Measurements from ENCODE around the gene TEKTIP1.

The TEKTIP1 gene

DNA sequence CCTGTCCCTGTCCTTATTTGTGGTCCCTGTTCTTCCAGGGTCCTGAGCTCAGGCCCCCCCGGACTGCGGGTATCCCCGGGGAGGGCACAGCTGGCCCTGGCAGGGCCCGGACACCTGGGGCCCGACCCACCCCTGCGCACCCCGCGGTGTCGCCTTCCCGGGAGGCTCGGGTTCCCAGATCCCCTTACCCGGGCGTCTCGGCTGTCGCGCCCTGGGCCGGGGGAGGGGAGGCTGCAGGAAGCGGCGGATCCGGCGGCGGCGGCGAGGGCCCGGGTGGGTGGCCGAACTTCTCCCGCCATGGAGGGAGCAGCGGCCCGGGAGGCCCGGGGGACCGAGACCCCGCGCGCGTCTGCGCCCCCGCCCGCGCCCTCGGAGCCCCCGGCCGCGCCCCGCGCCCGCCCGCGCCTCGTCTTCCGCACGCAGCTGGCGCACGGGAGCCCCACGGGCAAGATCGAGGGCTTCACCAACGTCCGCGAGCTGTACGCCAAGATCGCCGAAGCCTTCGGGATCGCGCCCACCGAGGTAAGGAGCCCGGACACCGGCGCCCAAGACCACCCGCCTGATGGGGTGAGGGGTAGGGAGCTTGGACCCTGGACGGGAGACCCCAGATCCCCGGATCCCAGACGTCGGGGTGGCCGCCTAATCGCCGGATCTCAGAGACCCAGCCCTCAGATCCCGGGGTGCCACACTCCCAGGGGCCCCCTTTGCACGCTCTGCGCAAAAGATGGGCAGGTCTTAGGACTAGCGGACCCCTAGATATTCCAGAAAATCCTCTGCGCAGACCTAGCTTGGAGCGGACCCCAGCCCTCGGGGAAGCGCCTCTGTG, 46.5 kb downstream of the TEKTIP1 start, which contains the start of gene GIPC3:
GIPC3 (plus strand) TSS at position 178 of the 826 bp plus-strand sequence; CDS start at position 298, 120 bp downstream.
- DNase-seq (ENCODE audit: low read depth, low spot score): no peak

DNA sequence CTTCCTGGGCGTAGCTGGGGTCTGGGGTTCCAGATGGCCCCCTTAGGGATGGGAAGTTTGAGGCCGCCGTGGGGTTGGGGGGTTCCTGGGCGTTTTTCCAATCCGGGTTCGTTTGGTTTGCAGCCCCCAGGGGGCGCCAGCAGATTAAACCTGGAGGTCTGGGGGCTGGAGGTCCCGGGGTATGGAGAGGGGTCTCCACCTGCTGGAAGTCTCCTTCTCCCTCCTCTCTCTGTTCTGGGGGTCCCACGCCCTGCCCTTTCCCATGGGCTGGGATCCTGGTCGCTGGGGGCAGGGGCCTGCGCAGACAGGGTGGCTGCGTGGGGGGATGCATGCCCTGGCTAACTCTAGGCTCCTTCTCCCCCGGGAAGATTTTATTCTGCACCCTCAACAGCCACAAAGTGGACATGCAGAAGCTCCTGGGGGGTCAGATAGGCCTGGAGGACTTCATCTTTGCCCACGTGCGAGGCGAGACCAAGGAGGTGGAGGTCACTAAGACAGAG, 47.2 kb downstream of the TEKTIP1 start:
- DNase-seq (ENCODE audit: low read depth, low spot score): no peak

DNA sequence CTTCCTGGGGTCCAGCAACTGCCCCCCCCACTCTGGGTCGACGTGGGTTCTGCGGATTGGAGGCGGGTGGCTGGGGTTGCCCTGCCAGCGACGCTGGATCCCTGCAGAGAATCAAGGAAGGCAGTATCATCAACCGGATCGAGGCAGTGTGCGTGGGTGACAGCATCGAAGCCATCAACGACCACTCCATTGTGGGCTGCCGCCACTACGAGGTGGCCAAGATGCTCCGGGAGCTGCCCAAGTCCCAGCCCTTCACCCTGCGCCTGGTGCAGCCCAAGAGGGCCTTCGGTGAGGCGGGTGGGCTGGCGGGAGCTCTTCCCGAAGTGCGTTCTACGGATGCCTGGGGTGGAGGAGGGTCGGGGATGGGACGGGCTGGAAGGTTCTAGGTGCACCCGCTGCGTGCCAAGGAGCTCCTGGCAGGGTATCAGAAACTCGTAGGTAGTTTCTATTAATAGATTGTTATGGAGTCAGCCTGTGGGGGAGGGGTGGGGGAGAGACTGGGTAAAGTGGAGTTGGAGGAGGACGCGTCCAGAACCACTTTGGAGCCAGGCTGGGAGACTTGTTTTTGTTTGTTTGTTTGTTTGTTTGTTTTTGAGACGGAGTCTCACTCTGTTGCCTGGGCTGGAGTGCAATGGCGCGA, 47.9 kb downstream of the TEKTIP1 start:
- DNase-seq (ENCODE audit: low read depth, low spot score): no peak

DNA sequence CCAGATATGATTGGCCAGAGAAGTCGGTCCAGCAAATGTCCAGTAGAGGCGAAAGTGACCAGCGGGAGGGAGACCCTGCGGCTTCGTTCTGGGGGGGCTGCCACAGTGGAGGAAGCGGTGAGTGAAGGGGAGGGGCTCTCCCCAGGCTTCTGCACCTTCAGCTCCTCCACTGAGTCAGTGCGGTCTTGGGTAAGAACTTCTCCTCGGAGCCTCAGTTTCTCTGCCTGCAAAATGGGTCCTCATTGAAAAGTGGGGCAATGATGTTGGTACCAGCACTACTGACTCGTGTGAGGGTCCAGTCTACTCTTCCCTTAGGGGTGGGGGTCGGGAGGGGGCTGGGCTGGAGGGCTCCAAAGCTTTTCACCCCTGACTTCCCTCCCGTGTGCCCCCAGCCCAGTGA, 50.5 kb downstream of the TEKTIP1 start:
- DNase-seq (ENCODE audit: low read depth, low spot score): no peak

DNA sequence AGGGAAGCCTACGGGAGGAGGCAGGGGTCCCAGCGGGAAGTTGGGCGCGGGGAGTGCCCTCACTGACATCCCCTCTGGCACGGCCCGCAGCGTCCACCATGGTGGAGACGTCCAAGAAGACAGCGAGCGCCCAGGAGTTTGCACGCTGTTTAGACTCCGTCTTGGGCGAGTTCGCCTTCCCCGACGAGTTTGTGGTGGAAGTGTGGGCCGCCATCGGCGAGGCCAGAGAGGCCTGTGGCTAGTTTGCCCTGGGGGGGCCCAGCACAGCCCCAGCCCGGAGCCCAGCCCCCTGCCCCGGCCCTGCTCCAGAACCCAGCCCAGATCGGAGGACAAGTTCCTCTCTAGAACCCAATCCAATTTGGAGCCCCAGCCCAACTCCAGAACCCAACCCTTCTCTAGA, 51.0 kb downstream of the TEKTIP1 start:
- DNase-seq (ENCODE audit: low read depth, low spot score): no peak

DNA sequence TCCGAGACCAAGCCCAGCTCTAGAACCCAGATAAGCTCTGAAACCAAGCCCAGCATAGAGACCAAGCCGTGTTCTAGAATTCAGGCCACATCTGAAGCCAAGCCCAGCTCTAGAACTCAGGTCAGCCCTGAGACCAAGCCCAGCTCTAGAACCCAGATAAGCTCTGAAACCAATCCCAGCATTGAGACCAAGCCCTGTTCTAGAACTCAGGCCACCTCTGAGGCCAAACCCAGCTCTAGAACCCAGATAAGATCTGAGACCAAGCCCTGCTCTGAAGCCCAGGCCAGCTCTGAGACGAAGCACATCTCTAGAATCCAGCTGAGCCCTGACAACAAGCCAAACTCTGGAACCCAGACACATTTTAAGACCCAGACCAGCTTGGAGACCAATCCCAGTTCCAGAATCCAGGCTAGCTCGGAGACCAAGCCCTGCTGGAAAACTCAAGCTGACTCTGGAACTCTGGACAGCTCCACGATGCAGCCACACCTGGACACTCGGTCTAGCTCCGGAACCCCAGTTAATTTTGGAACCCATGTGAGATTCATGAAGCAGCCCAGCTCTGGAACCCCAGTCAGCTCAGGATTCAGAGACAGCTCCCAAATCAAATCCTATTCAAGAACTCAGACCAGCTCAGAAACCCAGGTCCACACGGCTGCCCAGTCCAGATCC, 52.2 kb downstream of the TEKTIP1 start:
- no peak for DNase-seq (ENCODE audit: low read depth, low spot score)

DNA sequence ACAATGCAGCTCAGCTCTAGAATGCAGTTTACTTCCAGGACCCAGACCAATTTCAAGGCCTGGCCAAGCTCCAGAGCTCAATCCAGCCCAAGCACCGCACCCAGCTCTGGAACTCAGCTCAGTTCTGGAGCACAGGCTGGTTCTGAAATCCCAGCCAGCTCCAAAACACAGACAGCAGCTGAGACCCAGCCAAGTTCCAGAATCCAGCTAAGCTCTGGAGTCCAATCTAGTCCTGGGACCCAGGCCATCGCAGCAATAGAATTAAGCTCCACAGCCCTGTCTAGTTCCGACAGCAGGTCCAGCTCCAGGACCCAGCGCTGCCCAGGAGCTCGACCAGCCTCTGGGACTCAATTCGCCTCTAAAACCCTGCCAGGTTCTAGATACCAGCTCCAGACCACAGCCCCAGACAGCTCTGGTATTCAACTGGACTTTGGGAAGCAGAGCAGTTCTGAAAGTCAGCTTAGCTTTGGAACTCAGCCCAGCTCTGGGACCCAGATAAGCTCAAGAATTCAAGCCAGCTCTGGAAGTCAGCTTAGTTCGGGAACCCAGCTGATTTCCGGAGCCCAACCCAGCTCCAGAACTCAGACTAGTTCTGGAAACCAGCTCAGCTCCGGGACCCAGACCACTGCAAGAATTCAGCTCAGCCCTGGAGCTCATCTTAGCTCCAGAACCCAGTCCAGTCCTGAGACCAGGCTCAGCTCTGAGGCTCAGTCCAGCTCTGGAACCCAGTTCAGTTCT, 53.1 kb downstream of the TEKTIP1 start:
- DNase-seq (ENCODE audit: low read depth, low spot score): no peak

DNA sequence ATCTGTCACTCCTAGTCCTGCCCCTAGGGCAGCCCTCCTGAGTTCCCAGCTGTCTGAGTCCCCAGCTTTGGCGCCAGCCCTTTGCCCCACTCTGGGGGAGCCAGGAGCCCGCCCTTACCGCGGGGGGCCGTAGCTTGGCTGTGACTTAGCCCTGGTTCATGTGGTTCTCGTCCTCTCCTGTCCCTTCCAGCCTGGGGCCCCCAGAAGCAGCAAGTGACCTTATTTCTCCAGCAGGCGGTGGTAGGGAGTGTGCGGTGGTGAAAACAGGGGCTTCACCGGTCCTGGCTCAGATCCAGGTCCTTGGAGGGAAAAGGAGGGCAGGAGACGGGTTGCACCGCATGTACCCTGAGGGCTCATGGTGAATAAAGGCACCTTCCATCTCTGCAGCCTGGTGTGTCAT, 54.2 kb downstream of the TEKTIP1 start:
- DNase-seq (ENCODE audit: low read depth, low spot score): no peak
